COR-L47 (cell line): Measurements from ENCODE around the gene QRFP.

Experiments
- DNase-seq: peaks from one replicate; lab custom pipeline; 2025; lab: John Stamatoyannopoulos, UW

The QRFP gene

DNA sequence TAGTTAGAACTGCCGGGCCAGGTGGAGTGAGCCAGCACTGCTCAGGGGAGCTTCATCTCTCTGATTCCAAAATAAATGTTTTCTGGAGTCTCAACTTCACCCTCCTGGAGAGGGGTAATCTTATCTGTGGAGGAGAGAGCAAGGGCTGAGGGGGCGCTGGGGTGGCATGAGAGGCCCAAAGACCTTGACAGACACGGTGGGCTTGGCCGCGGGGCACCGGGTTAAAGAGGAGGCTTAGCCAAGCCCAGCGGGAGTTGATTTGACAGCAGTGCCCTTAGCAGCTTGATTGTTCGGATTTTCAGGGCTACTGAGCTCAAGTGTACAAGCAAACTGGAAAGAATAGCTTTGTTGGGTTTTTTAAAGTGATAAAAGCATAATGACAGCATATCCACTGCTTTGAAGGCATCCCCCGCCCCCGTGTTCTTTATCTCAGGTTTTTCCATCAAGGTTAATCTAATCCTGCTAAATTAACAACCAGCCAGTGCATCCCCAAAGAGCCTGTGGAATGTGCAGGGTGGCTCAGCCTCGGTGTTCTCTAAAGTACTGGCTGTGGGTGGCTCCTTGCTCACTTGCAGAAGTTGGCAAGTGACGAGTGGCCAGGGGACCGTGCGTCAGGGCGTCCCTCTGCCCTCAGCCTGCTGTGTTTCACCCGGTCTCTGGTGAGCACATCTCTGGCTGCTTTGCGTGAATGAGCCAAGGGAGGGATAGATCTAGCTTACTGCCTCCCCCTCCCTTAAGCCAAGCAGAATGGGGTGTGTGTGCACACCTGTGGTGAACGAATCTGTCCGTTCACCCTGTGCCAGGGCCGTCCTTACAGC, 5.5 kb downstream of the QRFP start:
- DNase-seq = no peak

DNA sequence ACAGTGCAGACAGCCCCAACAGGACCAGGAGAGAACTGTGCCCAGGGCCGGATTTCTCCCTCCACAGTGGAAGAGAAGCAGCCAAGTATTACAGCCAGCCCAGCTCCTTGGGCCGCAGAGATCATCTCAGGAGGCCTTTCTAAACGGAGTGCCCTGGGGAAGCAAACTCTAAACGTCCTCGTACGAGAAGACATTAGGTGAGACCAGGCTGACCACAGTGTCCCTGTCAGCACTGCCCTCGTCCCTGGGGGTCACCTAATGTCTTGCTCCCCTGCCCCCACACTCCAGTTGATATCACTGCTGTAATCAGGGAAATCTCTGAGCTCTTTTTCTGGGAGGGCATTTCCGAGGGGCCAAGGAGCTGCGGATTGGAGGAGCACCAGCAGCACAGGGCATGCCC, 6.5 kb downstream of the QRFP start:
- DNase-seq = no peak

DNA sequence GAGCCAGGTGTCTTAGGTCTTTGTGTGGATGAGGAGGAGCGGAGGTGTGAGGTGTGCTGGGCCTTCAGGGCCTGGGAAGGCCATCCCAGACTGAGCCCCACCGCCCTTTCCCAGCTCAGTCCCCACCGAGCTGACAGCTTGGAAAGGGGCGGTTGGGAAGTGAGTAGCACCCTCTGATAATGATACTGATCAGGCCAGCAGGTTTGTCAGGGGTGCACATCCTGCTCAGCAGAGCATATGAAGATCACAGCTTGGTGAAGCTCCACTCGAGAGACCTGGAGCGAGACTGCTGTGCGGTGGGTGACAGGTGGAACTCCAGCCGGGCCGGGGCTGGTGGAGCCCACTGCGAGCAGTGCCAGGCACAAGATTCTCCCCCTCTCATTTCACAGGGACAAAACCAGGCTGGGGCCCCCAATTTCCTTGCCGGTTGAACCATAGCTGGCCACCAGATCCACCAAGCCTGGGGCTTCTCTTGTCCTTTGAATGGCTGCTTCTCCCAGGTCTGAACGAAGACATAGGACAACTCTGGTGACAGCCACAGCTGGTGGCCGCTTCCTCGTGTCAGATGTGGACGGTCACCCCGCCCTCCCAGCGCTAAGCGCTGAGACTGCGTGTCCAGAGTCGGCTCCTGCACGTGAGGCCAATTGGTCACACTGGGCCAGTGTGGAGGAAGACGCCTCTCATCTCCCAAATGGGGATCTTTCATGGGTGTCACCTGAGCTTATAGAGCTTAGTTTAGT, 8.3 kb downstream of the QRFP start:
- no peak for DNase-seq

DNA sequence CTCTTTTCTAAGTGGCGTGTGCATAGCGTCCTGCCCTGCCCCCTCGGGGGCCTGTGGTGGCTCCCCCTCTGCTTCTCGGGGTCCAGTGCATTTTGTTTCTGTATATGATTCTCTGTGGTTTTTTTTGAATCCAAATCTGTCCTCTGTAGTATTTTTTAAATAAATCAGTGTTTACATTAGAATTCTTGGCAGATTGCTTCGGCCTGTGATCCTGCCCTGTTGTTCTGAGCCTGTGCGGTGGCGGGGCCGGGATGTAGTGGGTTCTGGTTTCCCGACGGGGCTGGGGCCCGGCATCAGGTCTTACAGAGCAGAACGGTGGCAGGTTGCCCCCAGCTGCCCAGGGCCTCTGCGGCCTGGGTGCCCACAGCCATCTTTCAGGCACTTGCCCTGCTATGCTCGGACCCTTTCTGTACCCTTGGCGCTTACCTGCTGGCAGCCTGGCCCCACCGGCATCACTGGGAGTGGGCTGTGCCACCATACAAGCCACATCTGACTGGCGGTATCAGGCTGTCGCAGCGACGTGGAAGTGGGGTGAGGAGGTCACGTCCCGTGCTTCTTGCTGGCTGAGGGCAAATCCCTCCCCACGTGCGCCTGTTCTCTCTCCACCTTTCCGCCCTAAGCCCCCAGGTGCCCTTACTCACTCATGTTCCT, 9.0 kb downstream of the QRFP start:
- no peak for DNase-seq

DNA sequence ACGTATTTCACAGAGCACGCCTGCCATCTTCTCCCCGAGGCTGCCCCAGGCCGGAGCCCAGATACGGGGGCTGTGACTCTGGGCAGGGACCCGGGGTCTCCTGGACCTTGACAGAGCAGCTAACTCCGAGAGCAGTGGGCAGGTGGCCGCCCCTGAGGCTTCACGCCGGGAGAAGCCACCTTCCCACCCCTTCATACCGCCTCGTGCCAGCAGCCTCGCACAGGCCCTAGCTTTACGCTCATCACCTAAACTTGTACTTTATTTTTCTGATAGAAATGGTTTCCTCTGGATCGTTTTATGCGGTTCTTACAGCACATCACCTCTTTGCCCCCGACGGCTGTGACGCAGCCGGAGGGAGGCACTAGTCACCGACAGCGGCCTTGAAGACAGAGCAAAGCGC, 9.6 kb downstream of the QRFP start:
- no peak for DNase-seq

DNA sequence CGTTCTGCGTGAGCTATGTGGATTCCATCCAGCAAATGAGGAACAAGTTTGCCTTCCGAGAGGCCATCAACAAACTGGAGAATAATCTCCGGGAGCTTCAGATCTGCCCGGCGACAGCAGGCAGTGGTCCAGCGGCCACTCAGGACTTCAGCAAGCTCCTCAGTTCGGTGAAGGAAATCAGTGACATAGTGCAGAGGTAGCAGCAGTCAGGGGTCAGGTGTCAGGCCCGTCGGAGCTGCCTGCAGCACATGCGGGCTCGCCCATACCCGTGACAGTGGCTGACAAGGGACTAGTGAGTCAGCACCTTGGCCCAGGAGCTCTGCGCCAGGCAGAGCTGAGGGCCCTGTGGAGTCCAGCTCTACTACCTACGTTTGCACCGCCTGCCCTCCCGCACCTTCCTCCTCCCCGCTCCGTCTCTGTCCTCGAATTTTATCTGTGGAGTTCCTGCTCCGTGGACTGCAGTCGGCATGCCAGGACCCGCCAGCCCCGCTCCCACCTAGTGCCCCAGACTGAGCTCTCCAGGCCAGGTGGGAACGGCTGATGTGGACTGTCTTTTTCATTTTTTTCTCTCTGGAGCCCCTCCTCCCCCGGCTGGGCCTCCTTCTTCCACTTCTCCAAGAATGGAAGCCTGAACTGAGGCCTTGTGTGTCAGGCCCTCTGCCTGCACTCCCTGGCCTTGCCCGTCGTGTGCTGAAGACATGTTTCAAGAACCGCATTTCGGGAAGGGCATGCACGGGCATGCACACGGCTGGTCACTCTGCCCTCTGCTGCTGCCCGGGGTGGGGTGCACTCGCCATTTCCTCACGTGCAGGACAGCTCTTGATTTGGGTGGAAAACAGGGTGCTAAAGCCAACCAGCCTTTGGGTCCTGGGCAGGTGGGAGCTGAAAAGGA, 10.9 kb downstream of the QRFP start:
- no peak for DNase-seq

DNA sequence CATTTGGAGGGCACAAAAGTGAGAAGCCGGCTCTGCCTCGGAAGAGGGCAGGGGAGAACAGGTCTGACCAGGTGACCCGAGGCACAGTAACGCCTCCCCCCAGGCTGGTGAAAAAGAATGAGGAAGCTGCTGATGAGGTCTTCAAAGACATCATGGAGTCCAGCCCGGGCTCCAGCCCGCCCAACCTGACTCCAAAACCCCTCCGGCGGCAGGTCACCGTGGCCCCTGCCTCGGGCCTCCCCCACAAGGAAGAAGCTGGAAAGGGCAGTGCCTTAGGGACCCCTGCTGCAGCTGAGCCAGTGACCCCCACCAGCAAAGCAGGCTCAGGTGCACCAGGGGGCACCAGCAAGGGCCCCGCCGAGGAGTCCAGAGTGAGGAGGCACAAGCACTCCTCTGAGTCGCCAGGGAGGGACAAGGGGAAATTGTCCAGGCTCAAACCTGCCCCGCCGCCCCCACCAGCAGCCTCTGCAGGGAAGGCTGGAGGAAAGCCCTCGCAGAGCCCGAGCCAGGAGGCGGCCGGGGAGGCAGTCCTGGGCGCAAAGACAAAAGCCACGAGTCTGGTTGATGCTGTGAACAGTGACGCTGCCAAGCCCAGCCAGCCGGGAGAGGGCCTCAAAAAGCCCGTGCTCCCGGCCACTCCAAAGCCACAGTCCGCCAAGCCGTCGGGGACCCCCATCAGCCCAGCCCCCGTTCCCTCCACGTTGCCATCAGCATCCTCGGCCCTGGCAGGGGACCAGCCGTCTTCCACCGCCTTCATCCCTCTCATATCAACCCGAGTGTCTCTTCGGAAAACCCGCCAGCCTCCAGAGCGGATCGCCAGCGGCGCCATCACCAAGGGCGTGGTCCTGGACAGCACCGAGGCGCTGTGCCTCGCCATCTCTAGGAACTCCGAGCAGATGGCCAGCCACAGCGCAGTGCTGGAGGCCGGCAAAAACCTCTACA, 11.8 kb downstream of the QRFP start:
- no peak for DNase-seq

DNA sequence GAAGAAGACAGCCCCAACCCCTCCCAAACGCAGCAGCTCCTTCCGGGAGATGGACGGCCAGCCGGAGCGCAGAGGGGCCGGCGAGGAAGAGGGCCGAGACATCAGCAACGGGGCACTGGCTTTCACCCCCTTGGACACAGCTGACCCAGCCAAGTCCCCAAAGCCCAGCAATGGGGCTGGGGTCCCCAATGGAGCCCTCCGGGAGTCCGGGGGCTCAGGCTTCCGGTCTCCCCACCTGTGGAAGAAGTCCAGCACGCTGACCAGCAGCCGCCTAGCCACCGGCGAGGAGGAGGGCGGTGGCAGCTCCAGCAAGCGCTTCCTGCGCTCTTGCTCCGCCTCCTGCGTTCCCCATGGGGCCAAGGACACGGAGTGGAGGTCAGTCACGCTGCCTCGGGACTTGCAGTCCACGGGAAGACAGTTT, 12.5 kb downstream of the QRFP start:
- no peak for DNase-seq

DNA sequence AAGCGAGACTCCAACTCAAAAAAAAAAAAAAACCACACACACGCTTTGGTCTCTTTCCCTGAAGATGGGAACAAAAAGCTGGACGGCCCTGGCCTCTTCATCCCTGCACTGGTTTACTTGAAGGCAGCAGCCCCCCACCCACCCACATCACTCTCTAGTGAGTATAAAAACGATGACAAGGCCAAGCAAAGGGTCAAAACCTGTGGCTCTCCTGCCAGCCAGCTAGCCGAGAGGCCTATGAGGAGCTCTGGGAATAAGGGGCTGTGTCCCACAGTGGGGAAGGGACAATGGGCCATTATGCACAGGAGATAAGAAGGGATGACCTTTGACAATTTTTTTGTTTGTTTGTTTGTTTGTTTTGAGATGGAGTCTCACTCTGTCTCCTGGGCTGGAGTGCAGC, 13.1 kb downstream of the QRFP start:
- DNase-seq = no peak

DNA sequence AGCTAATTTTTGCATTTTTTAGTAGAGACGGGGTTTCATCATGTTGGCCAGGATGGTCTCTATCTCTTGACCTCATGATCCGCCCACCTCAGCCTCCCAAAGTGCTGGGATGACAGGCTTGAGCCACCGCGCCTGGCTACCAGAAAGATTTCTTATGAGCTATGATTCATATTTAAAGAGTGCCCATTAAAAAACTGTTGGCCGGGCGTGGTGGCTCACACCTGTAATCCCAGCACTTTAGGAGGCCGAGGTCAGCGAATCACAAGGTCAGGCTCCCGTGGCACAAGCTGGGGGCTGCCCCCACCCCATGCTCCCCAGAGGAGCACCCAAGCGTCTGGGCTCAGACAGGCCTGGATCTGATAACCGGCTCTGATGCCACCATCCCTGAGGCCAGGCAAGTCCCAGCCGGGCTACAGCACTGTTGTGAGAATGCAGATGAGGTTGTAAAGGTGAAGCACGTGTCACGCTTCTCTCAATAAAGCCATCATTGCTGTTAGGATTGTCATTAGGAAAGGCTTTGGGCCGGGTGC, 13.9 kb downstream of the QRFP start:
- DNase-seq = no peak

DNA sequence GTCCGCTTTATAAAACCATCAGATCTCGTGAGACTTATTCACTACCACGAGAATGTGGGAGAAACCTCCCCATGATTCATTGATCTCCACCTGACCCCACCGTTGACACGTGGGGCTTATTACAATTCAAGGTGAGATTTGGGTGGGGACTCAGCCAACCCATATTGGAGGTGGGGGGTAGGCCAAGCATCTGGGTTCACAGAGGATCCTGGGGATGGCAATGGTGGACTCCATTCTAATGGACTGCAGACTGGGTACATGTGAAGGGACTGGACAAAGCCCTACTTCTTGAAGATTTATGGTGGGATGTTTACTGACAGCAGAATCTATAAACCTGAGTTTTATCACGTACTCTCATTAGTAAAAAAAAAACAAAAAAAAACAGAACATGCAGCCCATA, 15.1 kb downstream of the QRFP start:
- DNase-seq = no peak

DNA sequence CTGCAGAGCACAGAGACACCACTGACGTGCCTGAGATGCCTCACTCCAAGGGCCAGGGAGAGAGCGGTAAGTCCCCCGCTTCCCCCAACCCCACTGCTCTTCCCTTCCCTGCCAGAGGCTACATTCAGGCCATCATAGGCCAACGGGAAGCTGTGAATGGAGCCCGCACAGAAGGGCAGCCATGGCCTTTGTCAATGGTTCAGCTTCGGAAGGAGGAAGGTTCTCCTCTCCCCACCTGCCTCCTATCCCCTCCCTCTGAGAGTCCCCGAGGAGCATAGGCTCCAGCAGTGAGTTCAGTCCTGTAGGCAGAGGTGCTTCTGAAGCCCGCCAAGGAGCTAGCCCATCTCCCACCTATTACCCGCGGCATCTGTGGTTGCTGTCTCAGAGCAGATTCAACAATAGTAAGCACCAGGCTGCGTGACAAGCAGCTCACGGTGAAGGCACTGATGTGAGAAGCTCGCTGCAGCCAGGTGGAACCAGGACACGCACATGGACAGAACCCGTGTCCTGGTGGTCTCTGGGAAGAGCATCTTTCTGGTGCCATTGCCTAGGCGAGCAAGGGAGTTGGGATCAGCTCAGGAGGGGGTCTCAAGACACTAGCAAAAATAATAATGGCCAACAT, 15.9 kb downstream of the QRFP start:
- no peak for DNase-seq

DNA sequence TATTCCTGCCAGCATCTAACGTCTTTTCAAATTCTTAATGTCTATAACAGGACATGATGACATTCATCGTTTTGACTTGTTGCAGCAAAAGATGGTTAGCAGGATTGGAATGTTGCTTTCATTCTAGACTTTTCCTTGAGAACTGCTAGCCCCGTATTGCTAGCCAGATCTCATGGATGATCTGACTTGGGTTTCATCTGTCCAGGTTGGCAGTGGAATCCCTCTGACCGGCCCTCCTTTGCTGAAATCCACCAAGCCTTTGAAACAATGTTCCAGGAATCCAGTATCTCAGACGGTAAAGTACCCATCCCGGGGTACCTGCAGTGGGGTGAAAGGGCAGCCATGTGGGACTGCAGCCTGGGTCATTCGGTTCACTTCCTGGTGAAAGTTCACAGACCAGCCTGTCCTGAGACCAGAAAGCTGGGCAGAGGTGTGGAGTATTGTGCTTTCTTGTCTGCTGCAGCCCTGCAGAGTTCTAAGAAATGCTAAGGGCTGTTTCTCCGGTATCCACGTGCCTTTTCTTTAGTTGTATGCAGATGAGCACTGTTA, 16.7 kb downstream of the QRFP start:
- no peak for DNase-seq

DNA sequence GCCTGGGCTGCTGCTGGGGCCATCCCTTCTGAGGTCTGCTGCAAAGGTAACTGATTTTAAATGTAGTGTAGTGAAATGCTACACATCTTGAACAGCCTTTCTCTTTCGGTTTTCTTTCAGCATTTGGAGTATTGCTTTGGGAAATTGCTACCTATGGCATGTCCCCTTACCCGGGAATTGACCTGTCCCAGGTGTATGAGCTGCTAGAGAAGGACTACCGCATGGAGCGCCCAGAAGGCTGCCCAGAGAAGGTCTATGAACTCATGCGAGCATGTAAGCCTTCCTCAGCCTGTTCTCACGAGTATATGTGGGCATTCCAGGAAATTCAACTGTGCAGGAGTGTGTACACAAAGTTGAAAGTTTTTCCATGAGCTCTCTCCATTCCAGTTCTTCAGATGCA, 18.3 kb downstream of the QRFP start:
- DNase-seq = no peak

DNA sequence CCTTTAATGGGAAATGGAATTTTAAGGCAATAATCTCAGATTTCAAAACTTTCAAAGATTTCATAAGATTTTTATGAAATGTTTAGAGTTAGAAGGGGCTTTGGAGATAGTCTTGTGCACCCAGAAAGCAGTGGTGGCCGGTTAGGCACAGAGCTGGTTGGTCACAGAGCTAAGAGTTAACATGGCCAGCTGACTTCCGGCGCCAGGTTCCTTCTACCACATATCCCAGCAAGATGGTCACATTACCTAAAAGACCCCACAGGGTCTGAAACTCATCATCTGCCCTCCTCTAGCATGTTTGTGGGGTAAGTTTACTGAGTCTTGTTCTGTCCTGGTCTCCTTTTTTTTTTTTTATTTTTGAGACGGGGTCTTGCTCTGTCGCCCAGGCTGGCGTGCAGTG, 19.3 kb downstream of the QRFP start:
- no peak for DNase-seq

DNA sequence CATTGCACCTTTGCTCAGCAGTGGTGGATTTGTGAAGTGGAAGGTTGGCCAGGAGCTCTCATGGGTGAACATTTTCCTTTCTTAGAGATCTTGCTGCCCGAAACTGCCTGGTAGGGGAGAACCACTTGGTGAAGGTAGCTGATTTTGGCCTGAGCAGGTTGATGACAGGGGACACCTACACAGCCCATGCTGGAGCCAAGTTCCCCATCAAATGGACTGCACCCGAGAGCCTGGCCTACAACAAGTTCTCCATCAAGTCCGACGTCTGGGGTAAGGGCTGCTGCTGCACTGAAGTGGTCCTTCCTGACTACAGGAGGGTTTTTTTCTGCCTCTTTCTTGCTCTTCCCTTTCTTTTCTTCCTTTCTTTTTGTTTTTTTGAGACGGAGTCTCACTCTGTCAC, 21.8 kb downstream of the QRFP start:
- DNase-seq = no peak

DNA sequence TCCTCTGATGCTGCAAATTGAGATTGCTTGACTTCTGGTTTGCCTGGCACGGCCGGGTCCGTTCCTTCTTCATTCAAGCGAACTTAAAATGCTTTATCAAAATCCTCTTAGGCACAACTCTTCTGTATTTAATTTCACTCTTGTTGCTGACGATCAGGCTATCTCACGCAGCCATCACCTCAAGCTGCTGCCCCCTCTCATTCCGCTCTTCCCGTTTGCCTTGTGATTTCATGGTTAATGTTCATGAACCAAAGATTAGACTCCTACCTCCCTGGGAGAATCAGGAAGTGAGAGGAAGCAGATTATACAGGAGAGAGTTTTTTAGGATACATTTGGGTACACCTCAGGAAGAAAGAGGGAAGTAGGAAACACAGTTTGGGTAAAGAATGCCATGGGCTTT, 22.6 kb downstream of the QRFP start:
- DNase-seq = no peak

DNA sequence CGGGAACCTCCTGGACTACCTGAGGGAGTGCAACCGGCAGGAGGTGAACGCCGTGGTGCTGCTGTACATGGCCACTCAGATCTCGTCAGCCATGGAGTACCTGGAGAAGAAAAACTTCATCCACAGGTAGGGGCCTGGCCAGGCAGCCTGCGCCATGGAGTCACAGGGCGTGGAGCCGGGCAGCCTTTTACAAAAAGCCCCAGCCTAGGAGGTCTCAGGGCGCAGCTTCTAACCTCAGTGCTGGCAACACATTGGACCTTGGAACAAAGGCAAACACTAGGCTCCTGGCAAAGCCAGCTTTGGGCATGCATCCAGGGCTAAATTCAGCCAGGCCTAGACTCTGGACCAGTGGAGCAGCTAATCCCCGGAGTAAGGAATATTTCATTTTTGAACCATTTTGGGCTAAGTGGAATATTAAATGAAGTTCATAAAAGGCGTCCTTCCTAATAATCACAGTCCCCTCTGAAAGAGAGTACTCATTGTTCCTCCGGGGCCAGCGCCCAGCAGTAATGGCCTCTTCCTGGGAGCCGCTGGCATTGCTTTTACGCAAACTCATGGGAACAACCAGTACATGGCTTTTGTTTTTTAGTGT, 23.6 kb downstream of the QRFP start:
- no peak for DNase-seq

DNA sequence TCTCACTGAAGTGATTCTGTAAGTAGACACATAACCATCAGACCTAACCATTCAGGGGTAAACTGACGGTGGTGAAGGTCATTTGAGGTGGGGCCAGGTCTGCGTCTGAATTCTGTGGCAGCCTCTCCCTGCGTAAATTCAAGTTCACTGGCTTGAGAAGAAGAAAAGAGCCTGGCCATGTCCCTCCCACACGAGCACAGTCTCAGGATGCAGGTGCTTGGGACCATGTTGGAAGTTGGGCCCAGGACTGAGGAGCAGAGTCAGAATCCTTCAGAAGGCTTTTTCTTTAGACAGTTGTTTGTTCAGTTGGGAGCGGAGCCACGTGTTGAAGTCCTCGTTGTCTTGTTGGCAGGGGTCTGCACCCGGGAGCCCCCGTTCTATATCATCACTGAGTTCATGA, 24.1 kb downstream of the QRFP start:
- no peak for DNase-seq

DNA sequence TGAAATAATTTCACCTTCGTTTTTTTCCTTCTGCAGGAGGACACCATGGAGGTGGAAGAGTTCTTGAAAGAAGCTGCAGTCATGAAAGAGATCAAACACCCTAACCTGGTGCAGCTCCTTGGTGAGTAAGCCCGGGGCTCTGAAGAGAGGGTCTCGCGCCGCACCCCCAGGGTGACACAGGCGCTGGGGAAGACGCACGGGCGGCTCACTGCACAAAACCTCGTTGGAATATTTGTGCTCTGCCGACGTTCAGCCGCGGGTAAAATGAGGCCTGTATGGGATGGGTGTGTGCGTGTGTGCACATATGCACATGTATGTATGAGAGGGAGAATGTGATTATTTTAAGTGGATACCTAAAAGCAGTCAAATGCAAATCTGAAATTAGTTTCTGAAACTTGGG, 24.5 kb downstream of the QRFP start:
- DNase-seq = no peak
